GM19035 (cell line): ENCODE results near the gene NCAPH2.

ENCODE experiments used
- ATAC-seq: cut with Tn5 transposase; IDR thresholded peaks from one replicate; pipeline ENCODE4 v1.9.1; 2021; ENCODE audit not compliant: unreplicated experiment

The NCAPH2 gene

GRCh38 chr22:50507991-50508884 lies at the start of gene NCAPH2:
Gene NCAPH2 (plus strand): TSS chr22:50508224. CDS start chr22:50508338, 114 bp downstream.
- peak; percentile 69 for ATAC-seq

GRCh38 chr22:50459016-50459415 lies 49.0 kb upstream of the NCAPH2 start:
- no peak for ATAC-seq

- ATAC-seq = no peak
These were observed 48.4 kb upstream of the NCAPH2 start for GRCh38 chr22:50459496-50460140.

GRCh38 chr22:50460938-50461337 lies 47.1 kb upstream of the NCAPH2 start:
- no peak for ATAC-seq

- ATAC-seq = no peak
These were observed 46.5 kb upstream of the NCAPH2 start for GRCh38 chr22:50461536-50461935.

- no peak for ATAC-seq
These were observed 46.0 kb upstream of the NCAPH2 start for GRCh38 chr22:50461979-50462540.

GRCh38 chr22:50463188-50463900 lies 44.7 kb upstream of the NCAPH2 start:
- no peak for ATAC-seq

- no peak for ATAC-seq
These were observed 43.6 kb upstream of the NCAPH2 start for GRCh38 chr22:50464451-50464850.

GRCh38 chr22:50465066-50465930 lies 42.7 kb upstream of the NCAPH2 start:
- ATAC-seq = no peak

GRCh38 chr22:50467341-50467740 lies 40.7 kb upstream of the NCAPH2 start:
- ATAC-seq = no peak

- ATAC-seq = no peak
These were observed 40.1 kb upstream of the NCAPH2 start for GRCh38 chr22:50467773-50468440.

GRCh38 chr22:50468626-50469025 lies 39.4 kb upstream of the NCAPH2 start:
- ATAC-seq = no peak

- ATAC-seq = peak; percentile 52
These were observed 38.4 kb upstream of the NCAPH2 start for GRCh38 chr22:50469377-50470305.

GRCh38 chr22:50470491-50470890 lies 37.5 kb upstream of the NCAPH2 start:
- ATAC-seq = no peak

- ATAC-seq = no peak
These were observed 36.7 kb upstream of the NCAPH2 start for GRCh38 chr22:50471197-50471847.

GRCh38 chr22:50471962-50472361 lies 36.1 kb upstream of the NCAPH2 start:
- ATAC-seq = no peak

GRCh38 chr22:50473088-50473487 lies 34.9 kb upstream of the NCAPH2 start:
- ATAC-seq = no peak
